ENCODE measurements around the gene KLHL15.
"Not testable (repeated sequence)": the region's sequence is repeated elsewhere in the genome, so short reads cannot be mapped to it uniquely, and the experiment has no call there.

Gene KLHL15, protein sequence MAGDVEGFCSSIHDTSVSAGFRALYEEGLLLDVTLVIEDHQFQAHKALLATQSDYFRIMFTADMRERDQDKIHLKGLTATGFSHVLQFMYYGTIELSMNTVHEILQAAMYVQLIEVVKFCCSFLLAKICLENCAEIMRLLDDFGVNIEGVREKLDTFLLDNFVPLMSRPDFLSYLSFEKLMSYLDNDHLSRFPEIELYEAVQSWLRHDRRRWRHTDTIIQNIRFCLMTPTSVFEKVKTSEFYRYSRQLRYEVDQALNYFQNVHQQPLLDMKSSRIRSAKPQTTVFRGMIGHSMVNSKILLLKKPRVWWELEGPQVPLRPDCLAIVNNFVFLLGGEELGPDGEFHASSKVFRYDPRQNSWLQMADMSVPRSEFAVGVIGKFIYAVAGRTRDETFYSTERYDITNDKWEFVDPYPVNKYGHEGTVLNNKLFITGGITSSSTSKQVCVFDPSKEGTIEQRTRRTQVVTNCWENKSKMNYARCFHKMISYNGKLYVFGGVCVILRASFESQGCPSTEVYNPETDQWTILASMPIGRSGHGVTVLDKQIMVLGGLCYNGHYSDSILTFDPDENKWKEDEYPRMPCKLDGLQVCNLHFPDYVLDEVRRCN

DNA sequence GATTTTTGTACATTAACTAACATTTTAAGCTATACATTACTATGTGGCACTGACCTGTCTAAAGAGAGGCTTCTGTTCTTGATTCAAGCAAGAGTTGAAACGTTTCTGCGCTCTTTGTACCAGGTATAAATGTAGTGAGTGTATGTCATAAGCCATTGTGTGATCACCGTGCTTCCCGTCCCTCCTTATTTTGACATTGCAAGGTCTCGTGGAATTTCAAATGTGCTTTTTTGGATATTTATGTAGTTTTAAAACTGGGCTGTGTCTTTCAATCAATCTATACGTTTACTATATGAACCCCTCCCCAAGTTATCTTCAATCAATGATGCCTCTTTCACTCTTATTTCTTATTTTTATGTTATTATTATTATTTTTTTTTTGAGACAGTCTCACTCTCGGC, at the start of gene KLHL15:
Gene KLHL15 (minus strand): TSS at position 101 of the 400 bp plus-strand sequence. CDS start 20,493 bp downstream, outside the sequence.
- DNase-seq: no peak

DNA sequence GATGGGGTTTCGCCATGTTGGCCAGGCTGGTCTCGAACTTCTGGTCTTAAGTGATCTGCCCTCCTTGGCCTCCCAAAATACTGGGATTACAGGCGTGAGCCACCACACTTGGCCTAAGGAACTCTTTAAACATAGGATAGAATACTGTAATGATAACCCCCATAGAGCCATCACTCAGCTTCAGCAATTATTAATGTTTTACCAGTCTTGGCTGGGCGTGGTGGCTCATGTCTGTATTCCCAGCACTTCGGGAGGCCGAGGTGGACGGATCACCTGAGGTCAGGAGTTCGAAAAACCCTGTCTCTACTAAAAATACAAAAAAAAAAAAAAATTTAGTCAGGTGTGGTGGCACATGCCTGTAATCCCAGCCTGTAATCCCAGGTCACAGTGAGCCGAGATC, 42.9 kb upstream of the KLHL15 start:
- no peak for DNase-seq

DNA sequence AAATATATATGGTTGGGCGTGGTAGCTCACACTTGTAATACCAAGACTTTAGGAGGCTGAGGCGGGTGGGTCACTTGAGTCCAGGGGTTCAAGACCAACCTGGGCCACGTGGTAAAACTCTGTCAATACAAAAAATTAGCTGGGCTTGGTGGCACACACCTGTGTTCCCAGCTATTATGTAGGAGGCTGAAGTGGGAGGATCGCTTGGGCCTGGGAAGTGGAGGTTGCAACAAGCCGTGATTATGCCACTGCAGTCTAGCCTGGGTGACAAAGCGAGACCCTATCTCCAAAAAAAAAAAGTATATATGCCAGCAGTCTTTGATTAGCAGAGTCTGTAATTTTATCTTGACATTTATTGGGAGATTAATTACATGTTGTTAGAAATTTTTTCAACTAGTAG, 36.5 kb upstream of the KLHL15 start:
- DNase-seq: no peak

DNA sequence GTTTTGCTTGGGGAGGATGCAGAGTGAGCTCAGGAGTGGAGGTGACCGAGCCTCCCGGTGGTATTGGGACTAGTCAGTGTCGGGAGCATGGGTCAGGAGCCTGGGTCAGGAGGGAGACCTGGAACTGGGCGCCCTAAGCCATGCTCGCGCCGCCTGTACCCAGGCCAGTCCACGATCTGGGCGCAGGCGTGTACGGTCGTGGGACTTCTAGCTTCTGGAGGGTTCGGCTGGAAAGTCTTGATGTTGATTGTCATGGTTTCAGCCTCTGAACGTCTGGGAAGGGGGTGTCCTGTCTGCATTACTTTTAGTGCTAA, 28.0 kb upstream of the KLHL15 start:
- DNase-seq: no peak

DNA sequence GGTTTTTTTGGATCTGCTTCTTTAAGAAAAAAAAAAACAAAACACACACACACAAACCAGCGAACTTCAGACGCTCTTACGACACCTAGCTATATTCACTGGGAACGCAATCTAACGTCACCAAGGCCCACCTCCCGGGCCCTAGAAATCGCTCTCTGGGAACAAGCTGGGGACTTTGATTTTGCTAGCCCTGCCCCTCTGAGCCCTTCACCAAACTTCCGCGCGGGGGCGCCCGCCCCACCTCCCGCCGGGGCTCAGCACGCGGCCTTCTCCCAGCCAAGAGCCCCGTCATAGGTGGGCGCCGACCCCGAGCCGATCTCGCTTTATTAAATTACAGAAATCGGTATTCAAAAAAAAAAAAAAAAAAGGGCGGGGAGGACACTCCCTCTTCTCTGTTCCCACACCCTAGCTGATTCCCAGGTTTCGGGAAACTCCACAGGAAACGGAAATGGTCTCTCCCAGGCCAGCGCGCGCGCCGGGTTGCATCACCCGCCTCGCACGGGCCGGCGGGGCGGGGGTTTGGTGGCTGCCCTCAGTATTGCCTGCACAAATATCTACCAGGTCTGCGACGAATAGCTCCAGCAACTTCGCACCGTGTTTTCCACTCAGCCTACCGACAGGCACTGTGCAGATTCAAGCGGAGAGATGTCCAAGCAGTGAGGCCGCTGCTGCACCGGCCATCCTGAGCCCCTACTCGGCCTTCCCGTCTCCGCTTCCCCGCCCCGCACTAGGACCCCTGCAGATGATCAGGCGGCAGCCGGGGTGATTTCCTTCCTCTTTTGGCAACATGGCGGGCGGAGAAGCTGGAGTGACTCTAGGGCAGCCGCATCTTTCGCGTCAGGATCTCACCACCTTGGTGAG, 27.4 kb upstream of the KLHL15 start, which contains the start of gene EIF2S3:
Gene EIF2S3 (plus strand): TSS at position 775 of the 861 bp plus-strand sequence. CDS start 13 bp downstream, at position 788.
- peak; percentile 99 for DNase-seq

DNA sequence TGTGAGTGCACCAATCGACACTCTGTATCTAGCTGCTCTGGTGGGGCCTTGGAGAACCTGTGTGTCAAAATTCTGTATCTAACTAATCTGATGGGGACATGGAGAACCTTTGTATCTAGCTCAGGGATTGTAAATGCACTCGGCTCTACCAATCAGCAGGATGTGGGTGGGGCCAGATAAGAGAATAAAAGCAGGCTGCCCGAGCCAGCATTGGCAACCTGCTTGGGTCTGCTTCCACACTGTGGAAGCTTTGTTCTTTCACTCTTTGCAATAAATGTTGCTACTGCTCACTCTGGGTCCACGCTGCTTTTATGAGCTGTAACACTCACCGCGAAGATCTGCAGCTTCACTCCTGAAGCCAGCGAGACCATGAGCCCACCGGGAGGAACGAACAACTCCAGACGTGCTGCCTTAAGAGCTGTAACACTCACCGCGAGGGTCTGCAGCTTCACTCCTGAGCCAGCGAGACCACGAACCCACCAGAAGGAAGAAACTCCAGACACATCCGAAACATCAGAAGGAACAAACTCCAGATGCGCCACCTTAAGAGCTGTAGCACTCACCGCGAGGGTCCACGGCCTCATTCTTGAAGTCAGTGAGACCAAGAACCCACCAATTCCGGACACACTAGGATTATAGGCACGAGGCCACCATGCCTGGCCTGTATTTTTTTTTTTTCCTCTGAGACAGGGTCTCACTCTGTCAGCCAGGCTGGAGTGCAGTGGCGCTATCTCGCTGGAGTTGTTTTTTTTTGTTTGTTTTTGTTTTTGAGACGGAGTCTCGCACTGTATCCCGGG, 23.7 kb upstream of the KLHL15 start:
- not testable (repeated sequence) for DNase-seq

DNA sequence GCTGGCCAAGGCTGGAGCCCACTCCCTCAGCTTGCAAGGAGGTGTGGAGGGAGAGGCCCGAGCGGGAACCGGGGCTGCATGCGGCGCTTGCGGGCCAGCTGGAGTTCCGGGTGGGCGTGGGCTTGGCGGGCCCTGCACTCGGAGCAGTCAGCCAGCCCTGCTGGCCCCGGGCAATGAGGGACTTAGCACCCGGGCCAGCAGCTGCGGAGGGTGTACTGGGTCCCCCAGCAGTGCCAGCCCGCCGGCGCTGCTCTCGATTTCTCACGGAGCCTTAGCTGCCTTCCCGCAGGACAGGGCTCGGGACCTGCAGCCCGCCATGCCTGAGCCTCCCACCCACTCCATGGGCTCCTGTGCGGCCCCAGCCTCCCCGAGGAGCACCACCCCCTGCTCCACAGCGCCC, 22.7 kb upstream of the KLHL15 start:
- DNase-seq: not testable (repeated sequence)

DNA sequence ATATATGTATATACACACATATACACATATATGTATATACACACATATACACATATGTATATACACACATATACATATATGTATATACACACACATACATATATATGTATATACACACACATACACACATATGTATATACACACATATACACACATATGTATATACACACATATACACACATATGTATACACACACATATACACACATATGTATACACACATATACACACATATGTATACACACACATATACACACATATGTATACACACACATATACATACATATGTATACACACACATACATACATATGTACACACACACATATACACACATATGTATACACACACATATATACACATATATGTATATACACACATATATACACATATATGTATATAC, 19.1 kb upstream of the KLHL15 start:
- not testable (repeated sequence) for DNase-seq

DNA sequence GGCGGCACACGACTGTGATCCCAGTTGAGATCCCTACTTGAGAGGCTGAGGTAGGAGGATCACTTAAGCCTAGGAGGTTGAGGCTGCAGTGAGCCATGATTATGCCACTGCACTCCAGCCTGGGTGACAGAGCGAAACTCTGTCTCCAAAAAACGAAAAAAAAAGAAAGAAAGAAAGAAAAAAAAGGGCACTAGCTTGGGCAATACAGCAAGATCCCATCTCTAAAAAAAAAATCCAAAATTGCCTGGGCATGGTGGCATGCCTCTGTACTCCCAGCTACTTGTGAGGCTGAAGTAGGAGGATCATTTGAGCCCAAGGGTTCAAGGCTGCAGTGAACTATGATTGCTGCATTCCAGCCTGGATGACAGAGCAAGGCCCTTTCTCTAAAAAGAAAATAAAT, 10.7 kb upstream of the KLHL15 start:
- no peak for DNase-seq

DNA sequence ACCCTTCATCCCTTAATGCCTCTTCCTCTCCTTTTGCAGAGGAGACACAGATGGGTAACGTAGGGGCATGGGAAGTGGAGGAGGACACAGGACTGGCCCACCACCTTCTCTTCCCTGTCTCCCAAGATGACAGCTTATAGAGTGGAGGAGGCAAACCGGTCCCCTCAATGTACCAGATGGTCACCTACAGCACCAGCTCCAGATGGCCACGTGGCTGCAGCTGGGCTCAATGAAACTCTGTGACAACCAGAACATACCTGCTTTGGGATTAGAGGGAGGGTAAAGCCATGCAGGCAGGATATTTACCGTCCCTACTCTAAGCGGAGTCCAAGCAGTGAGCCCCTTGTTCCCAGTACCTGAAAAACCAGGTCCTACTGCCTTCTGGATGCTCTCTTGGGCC, 7.5 kb upstream of the KLHL15 start:
- DNase-seq: no peak

DNA sequence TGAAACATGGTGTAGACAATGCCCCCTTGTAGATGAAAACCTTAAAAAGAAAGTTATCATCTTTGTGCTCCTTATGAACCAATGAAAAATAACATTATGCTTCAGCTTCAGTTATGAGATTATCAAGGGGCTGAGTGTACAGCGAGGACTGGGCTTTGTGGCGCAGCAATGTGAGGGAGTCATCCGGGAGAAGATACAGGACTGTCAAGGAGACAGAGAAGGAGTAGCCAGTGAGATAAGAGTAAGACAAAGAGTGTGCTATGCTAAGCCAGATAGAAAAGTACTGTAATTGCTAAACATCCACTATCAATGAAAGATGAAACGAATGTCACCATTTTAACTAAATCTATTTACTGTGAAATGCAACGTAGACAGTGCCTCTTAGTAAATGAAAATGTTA, 3.6 kb upstream of the KLHL15 start:
- no peak for DNase-seq

DNA sequence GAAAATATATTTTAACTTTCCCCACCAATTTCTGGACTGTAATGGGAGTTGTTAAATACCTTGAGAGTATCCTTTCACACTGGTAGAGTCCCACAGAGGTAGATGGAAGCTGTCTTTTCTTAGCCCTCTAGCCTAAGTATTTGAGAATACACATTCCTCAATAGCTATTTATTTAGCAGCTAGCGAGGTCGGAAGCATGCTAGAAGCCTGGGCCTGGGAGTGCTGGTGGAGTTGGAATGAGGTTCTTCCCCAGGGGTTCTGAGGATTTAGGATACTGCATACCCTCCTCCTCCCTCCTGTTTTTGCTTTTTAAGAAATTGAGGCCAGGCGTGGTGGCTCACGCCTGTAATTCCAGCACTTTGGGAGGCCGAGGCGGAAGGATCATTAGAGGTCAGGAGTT, 999 bp upstream of the KLHL15 start:
- DNase-seq: no peak

DNA sequence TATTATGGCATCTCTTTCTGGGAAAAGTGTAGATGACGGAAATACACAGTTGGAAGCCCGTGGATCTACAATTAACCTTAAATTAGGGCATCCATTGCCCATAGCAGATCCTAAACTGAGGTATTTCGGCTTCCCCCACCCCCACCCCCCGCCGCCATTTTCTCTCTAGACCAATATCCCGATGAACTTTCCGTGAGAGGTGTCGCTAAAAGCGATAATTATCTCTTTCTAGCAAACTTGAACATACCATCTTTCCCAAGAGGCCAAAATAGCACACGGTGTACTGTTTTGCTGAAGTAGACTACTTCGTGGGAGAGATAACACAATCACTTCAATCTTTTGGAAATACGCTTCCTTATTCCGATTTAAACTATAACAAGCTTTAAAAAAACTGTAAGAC, 554 bp downstream of the KLHL15 start:
- DNase-seq: peak; percentile 73

DNA sequence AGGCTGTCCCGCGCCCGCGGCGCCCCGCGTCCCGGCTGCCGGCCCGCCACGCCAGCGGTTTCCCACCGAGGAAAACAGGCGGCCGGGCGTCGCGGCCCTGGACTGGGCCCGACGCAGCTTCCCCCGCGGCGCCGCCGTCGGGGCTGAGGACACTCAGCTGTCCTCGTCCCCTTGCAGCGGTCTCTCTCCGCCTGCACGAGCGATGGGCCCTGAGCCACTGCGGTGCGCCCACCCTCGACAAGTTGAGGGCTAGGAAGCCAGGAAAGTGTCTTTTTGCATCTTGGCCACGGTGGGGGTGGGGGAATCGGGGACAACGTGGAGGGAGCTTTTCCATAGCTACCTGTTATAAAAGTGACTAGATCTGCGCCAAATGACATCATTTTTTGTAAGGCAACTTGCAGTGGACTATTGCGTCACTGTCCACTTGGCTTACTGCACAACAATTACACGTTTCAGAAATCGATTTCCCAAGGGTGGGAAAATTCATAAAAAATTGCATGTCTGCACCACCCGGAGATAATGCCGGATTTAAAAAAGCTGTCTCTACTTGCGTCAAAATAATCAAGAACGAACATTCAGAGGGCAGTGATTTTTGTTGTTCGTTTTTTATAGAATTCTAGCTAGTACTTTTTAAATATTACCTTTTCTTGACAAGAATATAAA, 1.1 kb downstream of the KLHL15 start:
- peak; percentile 79 for DNase-seq

DNA sequence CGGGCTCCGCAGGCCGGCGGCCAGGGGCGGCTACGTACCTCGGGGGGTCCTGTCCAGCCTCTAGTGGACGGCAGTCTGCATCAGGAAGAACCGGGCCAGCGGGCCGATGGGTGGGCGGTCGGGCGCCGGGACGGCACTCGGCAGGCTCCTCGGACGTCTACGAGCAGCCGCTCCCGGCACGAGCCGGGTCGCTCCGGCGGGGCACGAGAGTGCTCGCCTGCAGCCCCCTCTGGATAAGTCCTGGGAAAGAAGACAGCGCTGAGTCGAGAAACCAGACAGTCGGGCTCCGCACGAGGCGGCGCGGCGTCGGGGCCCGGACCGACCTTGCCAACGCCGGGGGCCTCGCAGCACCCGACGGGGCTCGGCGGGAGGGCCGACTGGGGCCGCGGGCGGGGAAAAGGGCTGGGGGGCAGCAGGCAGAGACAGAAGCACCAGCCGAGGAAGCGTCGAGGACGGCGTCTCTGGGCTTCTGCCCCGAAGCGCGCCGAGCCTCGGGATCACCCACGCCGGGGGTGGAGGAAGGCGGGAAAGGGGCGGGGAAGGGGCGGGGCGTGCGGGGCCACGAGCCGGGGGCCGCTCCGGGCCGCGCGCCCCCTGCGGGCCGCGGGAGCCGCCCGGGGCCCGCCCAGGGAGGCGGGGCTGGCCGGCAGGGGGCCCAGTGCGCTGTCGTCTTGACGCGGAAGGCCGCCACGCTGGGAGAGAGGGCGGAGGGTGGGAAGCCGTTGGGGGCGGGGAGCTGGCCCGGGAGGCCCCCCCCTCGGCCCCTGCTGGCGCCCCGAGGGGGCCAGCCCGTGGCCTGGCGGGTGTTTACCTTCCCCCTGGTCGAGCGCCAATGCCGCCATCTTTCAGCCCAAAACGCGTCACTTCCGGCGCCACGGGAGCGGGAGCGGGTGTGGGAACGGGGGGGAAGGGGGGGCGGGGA, 1.9 kb downstream of the KLHL15 start:
- DNase-seq: peak; percentile 90

DNA sequence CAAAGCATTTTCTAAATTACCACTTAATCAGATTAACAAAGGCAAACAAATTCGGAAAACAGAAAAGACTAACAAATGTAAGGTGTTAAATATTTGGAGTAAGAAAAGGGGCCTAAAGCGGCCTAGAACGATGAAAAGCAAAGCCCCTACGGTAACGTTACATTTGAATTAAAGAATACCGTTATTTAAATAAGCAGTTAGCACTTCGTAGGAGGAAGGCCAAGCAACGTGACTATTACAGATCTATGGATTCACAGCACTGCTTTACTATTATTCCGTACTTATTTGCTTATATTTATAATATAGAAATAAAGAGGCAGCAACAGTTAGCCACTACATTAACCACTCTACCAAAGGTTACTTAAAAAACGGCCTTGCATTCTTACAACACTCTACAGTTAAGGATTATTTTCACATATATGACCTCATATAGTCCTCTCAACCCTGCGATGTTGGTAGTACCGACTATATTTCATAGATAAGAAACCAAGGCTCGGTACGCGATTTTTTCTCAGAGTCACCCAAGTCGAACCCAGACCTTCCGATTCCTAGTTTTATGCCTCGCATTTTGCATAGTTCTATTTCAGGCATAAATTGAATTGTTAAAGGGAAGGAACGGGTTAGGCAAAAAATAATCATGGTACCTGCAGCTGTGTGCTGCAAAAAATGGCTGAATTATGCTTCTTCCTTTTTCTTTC, 2.9 kb downstream of the KLHL15 start:
- peak; percentile 42 for DNase-seq

DNA sequence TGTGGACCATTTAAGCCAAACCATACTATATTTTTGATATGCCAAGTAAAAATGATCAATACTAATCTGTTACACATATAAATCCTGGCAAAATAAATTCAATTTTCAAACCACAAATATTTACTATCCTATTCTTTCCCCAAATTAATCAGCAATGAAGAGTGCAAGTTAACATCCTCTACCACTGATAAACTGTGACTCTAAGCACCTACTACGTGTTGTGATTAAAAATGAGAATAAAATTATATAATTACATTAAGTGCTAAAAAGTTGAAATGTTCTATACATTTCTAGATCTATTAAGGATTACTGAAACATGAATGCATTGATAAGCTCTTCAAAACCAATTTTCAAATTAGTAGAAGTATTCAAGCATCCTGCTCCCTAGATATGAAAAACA, 3.4 kb downstream of the KLHL15 start:
- no peak for DNase-seq

DNA sequence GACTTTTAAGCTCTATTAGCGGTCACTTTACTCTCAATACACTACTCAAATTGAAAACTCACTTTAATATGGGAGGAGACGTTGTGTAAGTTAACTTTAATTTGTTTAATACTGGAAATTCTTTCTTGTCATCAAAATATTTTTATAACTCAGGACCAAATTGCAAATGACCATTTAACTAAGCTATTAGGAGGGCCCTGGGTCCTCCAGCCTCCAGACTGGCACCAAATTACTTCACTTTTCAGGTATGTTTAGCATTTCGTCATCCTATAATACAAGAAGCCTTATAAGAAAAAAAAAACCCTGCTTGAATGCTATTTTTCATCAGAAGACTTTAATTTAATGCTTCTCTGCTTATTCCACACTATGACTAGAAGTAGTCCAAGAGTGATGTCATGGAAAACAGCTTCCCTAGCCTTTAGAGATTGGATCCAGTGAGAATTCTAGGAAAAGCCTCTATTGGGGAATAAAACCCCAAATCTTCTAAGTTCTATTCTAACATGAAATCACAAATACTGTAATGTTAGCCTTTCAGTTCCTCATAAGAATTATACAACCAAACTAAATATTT, 6.6 kb downstream of the KLHL15 start:
- no peak for DNase-seq

DNA sequence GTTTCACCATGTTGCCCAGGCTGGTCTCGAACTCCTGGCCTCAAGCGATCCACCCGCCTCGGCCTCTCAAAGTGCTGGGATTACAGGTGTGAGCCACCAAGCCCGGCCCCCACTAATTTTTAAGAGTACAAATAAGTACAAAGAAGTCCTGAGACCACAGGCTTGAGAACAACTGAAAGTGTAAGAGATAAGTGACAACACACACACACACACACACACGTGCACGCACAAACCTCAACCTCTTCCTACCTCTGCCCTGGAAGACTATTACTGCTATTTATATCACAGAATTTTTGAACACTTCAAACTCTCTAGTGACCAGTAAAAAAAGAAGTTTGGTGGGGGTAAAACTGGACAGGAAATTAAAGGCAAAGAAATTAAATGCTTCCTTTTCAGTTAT, 7.5 kb downstream of the KLHL15 start:
- DNase-seq: no peak

DNA sequence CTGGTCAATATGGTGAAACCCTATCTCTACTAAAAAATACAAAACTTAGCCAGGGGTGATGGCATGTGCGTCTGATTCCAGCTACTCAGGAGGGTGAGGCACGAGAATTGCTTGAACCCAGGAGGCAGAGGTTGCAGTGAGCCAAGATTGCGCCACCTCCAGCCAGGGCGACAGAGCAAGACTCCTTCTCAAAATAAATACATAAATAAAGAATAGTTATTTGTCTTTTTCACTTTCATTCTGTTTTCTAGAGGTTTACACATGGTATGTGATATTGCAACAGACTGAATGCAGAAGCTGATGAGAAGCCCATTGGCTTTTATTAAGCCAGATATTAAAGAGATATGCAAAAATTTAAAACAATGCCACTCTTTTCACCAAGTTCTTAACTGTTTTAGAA, 8.2 kb downstream of the KLHL15 start:
- DNase-seq: no peak
